ENCODE results near the gene ADPRH. TPM values are rescaled to one million over a fixed set of nuclear protein-coding genes. Genes with fewer than 3 reads are reported as not detected.

The ADPRH gene
- 1.3 and 3.7 TPM in 2 replicates for total RNA-seq

GRCh38 chr3:119579366-119580066 lies at the start of gene ADPRH:
Gene ADPRH (plus strand): TSS chr3:119579492. CDS start chr3:119582170, 2,678 bp downstream.

GRCh38 chr3:119559441-119559963 lies 19.8 kb upstream of the ADPRH start, which contains the start of gene CD80:
Gene CD80 (minus strand): TSS chr3:119559614. CDS start chr3:119557728, 1,886 bp downstream.

GRCh38 chr3:119597548-119598288 lies 18.4 kb downstream of the ADPRH start, which contains the start of gene PLA1A:
Gene PLA1A (plus strand): TSS chr3:119597885. CDS start chr3:119597914, 29 bp downstream.

Other genes with a start within 250 kb of the ADPRH start
- gene TMEM39A, start 115.9 kb upstream of the ADPRH start, total RNA-seq = 90.2 and 169 TPM in 2 replicates
- 16.0 and 24.3 TPM in 2 replicates for gene POGLUT1, start 110.5 kb upstream of the ADPRH start, total RNA-seq
- gene TIMMDC1, start 80.9 kb upstream of the ADPRH start, total RNA-seq = 51.9 and 56.7 TPM in 2 replicates
- gene CD80, start 19.9 kb upstream of the ADPRH start, total RNA-seq = not detected in 2 replicates
- gene PLA1A, start 18.4 kb downstream of the ADPRH start, total RNA-seq = not detected in 2 replicates
- 0.14 and 0.44 TPM in 2 replicates for gene POPDC2, start 81.1 kb downstream of the ADPRH start, total RNA-seq
- 7.9 and 12.3 TPM in 2 replicates for gene COX17, start 97.9 kb downstream of the ADPRH start, total RNA-seq
- gene CFAP91, start 123.5 kb downstream of the ADPRH start, total RNA-seq = under 0.01 TPM in 1 of 2 replicates, not detected in the other
- gene NR1I2, start 202.6 kb downstream of the ADPRH start, total RNA-seq = under 0.01 TPM in 1 of 2 replicates, not detected in the other

Measured in placental pericyte (primary cell).